HG03039 (cell line): ENCODE data around the gene GPR152.
"Not testable (repeated sequence)": the region's sequence is repeated elsewhere in the genome, so short reads cannot be mapped to it uniquely, and the experiment has no call there.

ENCODE experiments used
- ATAC-seq: cut with Tn5 transposase; IDR thresholded peaks from one replicate; pipeline ENCODE4 v1.9.1; 2021; ENCODE audit warnings: mild to moderate bottlenecking, moderate library complexity; ENCODE audit not compliant: unreplicated experiment

The GPR152 gene

GRCh38 chr11:67431346-67432249 lies 20.9 kb downstream of the GPR152 start:
- no peak for ATAC-seq

GRCh38 chr11:67429722-67430121 lies 22.8 kb downstream of the GPR152 start:
- no peak for ATAC-seq

GRCh38 chr11:67429038-67429668 lies 23.4 kb downstream of the GPR152 start:
- no peak for ATAC-seq

GRCh38 chr11:67428052-67429001 lies 24.2 kb downstream of the GPR152 start, which contains the start of gene RPS6KB2:
RPS6KB2 (plus strand) TSS chr11:67428494; CDS start chr11:67428546, 52 bp downstream.
- ATAC-seq, result peak; percentile 69

- ATAC-seq, result not testable (repeated sequence)
Measured at GRCh38 chr11:67427364-67427859, 25.1 kb downstream of the GPR152 start.

GRCh38 chr11:67423891-67424613 lies 28.5 kb downstream of the GPR152 start:
- ATAC-seq, result no peak

- ATAC-seq, result no peak
Measured at GRCh38 chr11:67423466-67423865, 29.1 kb downstream of the GPR152 start.

GRCh38 chr11:67422891-67423290 lies 29.6 kb downstream of the GPR152 start:
- ATAC-seq, result no peak

GRCh38 chr11:67421430-67422031 lies 31.0 kb downstream of the GPR152 start:
- ATAC-seq, result no peak

GRCh38 chr11:67420646-67421429 lies 31.7 kb downstream of the GPR152 start:
- ATAC-seq, result peak; percentile 84

- no peak for ATAC-seq
Measured at GRCh38 chr11:67420147-67420645, 32.3 kb downstream of the GPR152 start.

GRCh38 chr11:67419325-67420049 lies 33.0 kb downstream of the GPR152 start:
- no peak for ATAC-seq

GRCh38 chr11:67418476-67419281 lies 33.9 kb downstream of the GPR152 start:
- ATAC-seq, result no peak

GRCh38 chr11:67417425-67417824 lies 35.1 kb downstream of the GPR152 start:
- no peak for ATAC-seq

GRCh38 chr11:67416416-67417335 lies 35.9 kb downstream of the GPR152 start:
- no peak for ATAC-seq
